HepG2 (cell line): Measurements from ENCODE around the gene ZNF587B. TPM values are rescaled to one million over a fixed set of nuclear protein-coding genes. Genes with fewer than 3 reads are reported as not detected.

Experiments
- ATAC-seq: fragments of 200-7000 bp; cut with Tn5 transposase; 3 replicates; pipeline ENCODE4 v1.9.1; 2020; ENCODE audit warnings: mild to moderate bottlenecking, moderate library complexity
- BruUV-seq: library from RNA; stranded (reverse); fragments of 400-500 nt; replicated peaks from 2 replicates; lab custom pipeline; 2021; lab: Mats Ljungman, UMichigan
- CTCF ChIA-PET: fragments of 300-600 bp; formaldehyde crosslinking; extraction: SDS; loops from one replicate; lab custom pipeline; 2021; ENCODE audit warnings: low total read pairs, inconsistent platforms, low intra/inter-chr PET ratio; lab: Yijun Ruan, JAX
- POLR2A ChIA-PET: fragments of 350-600 bp; sonication (Branson Sonifier 250); formaldehyde crosslinking; loops from one replicate; lab custom pipeline; 2020; ENCODE audit warnings: antibody characterized with exemption, inconsistent platforms; lab: Yijun Ruan, JAX
- DNase-seq: peaks from one replicate; pipeline ENCODE4 v3.0.0-alpha.2; 2015; ENCODE audit warnings: low spot score
- FAIRE-seq: peaks from 3 replicates; lab custom pipeline; 2011; peaks lifted over from hg19 to GRCh38; lab: Jason Lieb, UNC
- H2AFZ ChIP-seq: one replicate; pipeline ENCODE4 v1.6.1; 2011; ENCODE audit warnings: low read length, inconsistent platforms
- H3K27ac ChIP-seq: fragments of 300-600 bp; 3 replicates; pipeline ENCODE4 v1.8.0; 2011; ENCODE audit warnings: mixed run types, mild to moderate bottlenecking, mixed read lengths, low read length, inconsistent platforms; ENCODE audit not compliant: insufficient read depth; ENCODE audit errors: extremely low read length
- H3K27me3 ChIP-seq, 2 experiments: fragments of 200-600 bp in 1 of 2; 2 replicates in 1 of 2; 3 replicates in 1 of 2; pipeline versions ENCODE4 v1.6.0 to v1.8.0; 2011; ENCODE audit warnings: low read length in 2 of 2, mild to moderate bottlenecking in 2 of 2, moderate library complexity in 2 of 2, inconsistent platforms in 1 of 2; ENCODE audit not compliant: insufficient read depth in 2 of 2, control insufficient read depth in 1 of 2
- H3K36me3 ChIP-seq, 2 experiments: fragments of 200-600 bp in 1 of 2; replicated peaks in 1 of 2; 2 replicates in 1 of 2; 3 replicates in 1 of 2; pipeline versions ENCODE4 v1.5.1 to v1.8.0; 2011; ENCODE audit warnings: low read length in 2 of 2, inconsistent platforms in 1 of 2; ENCODE audit not compliant: insufficient read depth in 2 of 2, control insufficient read depth in 1 of 2
- H3K4me1 ChIP-seq: 2 replicates; pipeline ENCODE4 v1.5.1; 2012; ENCODE audit warnings: low read length, inconsistent platforms; ENCODE audit not compliant: insufficient read depth
- H3K4me2 ChIP-seq: 2 replicates; pipeline ENCODE4 v1.6.0; 2011; ENCODE audit warnings: low read depth, low read length, inconsistent platforms
- H3K4me3 ChIP-seq, 3 experiments: fragments of 200-600 bp in 1 of 3; sonication (generic), shearing (Covaris generic) in 1 of 3; replicated peaks in 1 of 3; 2 replicates each; pipeline ENCODE4 v1.5.1; 2011 to 2016; ENCODE audit warnings: low read length in 3 of 3, inconsistent platforms in 2 of 3, low read depth in 2 of 3, mild to moderate bottlenecking in 2 of 3, control low read depth in 1 of 3, mixed read lengths in 1 of 3; ENCODE audit not compliant: insufficient read depth in 1 of 3
- H3K79me2 ChIP-seq: one replicate; pipeline ENCODE4 v1.6.1; 2011; ENCODE audit warnings: low read length, inconsistent platforms; ENCODE audit not compliant: insufficient read depth
- H3K9ac ChIP-seq: 2 replicates; pipeline ENCODE4 v1.6.0; 2011; ENCODE audit warnings: mild to moderate bottlenecking, low read depth, low read length, inconsistent platforms; ENCODE audit not compliant: insufficient read depth
- H3K9me3 ChIP-seq: 2 replicates; pipeline ENCODE4 v1.5.1; 2012; ENCODE audit warnings: mild to moderate bottlenecking, low read length
- H4K20me1 ChIP-seq: 2 replicates; pipeline ENCODE4 v1.6.0; 2011; ENCODE audit warnings: inconsistent platforms, mild to moderate bottlenecking, low read length, moderate library complexity; ENCODE audit not compliant: insufficient read depth
- MLX ChIP-seq: IDR thresholded peaks from 2 replicates; pipeline ENCODE4 v1.6.1; 2016
- NPAS2 ChIP-seq: sonication (generic); formaldehyde crosslinking; IDR thresholded peaks from 2 replicates; pipeline ENCODE4 v1.8.0; 2022; ENCODE audit warnings: mild to moderate bottlenecking, missing genetic modification reagents, borderline replicate concordance
- PCBP2 ChIP-seq: fragments of 200-400 bp; formaldehyde crosslinking; optimal IDR thresholded peaks from 2 replicates; pipeline ENCODE3; 2018; ENCODE audit warnings: low read length, low read depth; ENCODE audit not compliant: poor library complexity, severe bottlenecking
- PPARG ChIP-seq: conservative IDR thresholded peaks from 2 replicates; pipeline ENCODE4 v1.6.1; 2016; ENCODE audit warnings: missing biosample characterization, missing genetic modification reagents
- SPEN ChIP-seq: sonication (generic); formaldehyde crosslinking; IDR thresholded peaks from 2 replicates; pipeline ENCODE4 v1.5.1; 2020; ENCODE audit warnings: low read depth, mild to moderate bottlenecking, missing genetic modification reagents
- SSRP1 ChIP-seq: IDR thresholded peaks from 2 replicates; pipeline ENCODE4 v1.6.1; 2016; ENCODE audit warnings: control low read depth
- ZBTB8A ChIP-seq: sonication (generic); formaldehyde crosslinking; IDR thresholded peaks from 2 replicates; pipeline ENCODE4 v1.4.0; 2020; ENCODE audit warnings: mild to moderate bottlenecking, low read depth, missing genetic modification reagents, borderline replicate concordance
- ZFP90 ChIP-seq: sonication (generic); formaldehyde crosslinking; IDR thresholded peaks from 2 replicates; pipeline ENCODE4 v1.8.0; 2022; ENCODE audit warnings: missing genetic modification reagents, mild to moderate bottlenecking, inconsistent platforms, borderline replicate concordance
- ZNF251 ChIP-seq: sonication (generic); formaldehyde crosslinking; IDR thresholded peaks from 2 replicates; pipeline ENCODE4 v1.9.0; 2021; ENCODE audit warnings: mild to moderate bottlenecking, missing genetic modification reagents
- ZNF280D ChIP-seq: sonication (generic); formaldehyde crosslinking; IDR thresholded peaks from 2 replicates; pipeline ENCODE4 v1.5.1; 2020; ENCODE audit warnings: mild to moderate bottlenecking, missing genetic modification reagents
- ZNF317 ChIP-seq: sonication (generic); formaldehyde crosslinking; IDR thresholded peaks from 2 replicates; pipeline ENCODE4 v1.5.0; 2020; ENCODE audit warnings: mild to moderate bottlenecking, missing genetic modification reagents
- ZNF709 ChIP-seq: sonication (generic); formaldehyde crosslinking; IDR thresholded peaks from 2 replicates; pipeline ENCODE4 v1.5.0; 2020; ENCODE audit warnings: mild to moderate bottlenecking, missing genetic modification reagents
- WGBS: methylation state at CpG from one replicate; pipeline ENCODE4 v1.1.6; 2017; ENCODE audit warnings: low lambda C conversion rate; 5-methylcytosine and 5-hydroxymethylcytosine counted together
- in situ Hi-C: cut with HindIII; loops from 2 replicates; pipeline ENCODE4 v1.10.0; 2017; ENCODE audit warnings: low pct_unique_long_range_greater_than_20kb; ENCODE audit not compliant: extremely low pct_ligation_motif_present
- intact Hi-C: fragments of 100-400 bp; cut with micrococcal nuclease; formaldehyde crosslinking; loops from one replicate; pipeline ENCODE4 v1.10.0; 2022; ENCODE audit not compliant: unreplicated experiment
- polyA plus RNA-seq, 8 experiments: library from polyadenylated mRNA; depleted of rRNA in 3 of 8; stranded (reverse) in 7 of 8; unstranded in 1 of 8; fragments of >200 nt; fragmentation: Illumina TruSeq in 4 of 8; extraction: Trizol in 4 of 8; gene quantifications; 2 replicates each; pipeline versions ENCODE4 v1.2.1 to v1.2.3, GENCODE V29; 2011 to 2016; ENCODE audit warnings: low read depth in 4 of 8, missing spikeins in 1 of 8, mixed read lengths in 1 of 8; ENCODE audit not compliant: insufficient read depth in 1 of 8
- total RNA-seq, 5 experiments: library from RNA; depleted of rRNA; stranded (reverse); fragments of >200 nt; fragmentation: Illumina TruSeq; extraction: Trizol; gene quantifications; 2 replicates each; pipeline ENCODE4 v1.2.3, GENCODE V29; 2016; ENCODE audit warnings: low read depth in 1 of 5
- TF ChIP-seq, protein P1 (sequence below): sonication (generic); formaldehyde crosslinking; IDR thresholded peaks from 2 replicates; pipeline ENCODE4 v1.8.0; 2022; ENCODE audit warnings: mild to moderate bottlenecking, missing genetic modification reagents, moderate library complexity
- TF ChIP-seq, protein P2 (sequence below): sonication (generic); formaldehyde crosslinking; IDR thresholded peaks from 2 replicates; pipeline ENCODE4 v1.4.0; 2020; ENCODE audit warnings: mild to moderate bottlenecking, low read depth, missing genetic modification reagents
- TF ChIP-seq, protein P3 (sequence below): sonication (generic); formaldehyde crosslinking; IDR thresholded peaks from 2 replicates; pipeline ENCODE4 v1.9.0; 2021; ENCODE audit warnings: missing genetic modification reagents, borderline replicate concordance

Gene ZNF587B
- total and polyA plus RNA-seq, 2 of the 13 experiments (the other 11 are each of a cell fraction or from before 2014, with no cell fraction given) = 5.2 to 29.9 TPM

DNA sequence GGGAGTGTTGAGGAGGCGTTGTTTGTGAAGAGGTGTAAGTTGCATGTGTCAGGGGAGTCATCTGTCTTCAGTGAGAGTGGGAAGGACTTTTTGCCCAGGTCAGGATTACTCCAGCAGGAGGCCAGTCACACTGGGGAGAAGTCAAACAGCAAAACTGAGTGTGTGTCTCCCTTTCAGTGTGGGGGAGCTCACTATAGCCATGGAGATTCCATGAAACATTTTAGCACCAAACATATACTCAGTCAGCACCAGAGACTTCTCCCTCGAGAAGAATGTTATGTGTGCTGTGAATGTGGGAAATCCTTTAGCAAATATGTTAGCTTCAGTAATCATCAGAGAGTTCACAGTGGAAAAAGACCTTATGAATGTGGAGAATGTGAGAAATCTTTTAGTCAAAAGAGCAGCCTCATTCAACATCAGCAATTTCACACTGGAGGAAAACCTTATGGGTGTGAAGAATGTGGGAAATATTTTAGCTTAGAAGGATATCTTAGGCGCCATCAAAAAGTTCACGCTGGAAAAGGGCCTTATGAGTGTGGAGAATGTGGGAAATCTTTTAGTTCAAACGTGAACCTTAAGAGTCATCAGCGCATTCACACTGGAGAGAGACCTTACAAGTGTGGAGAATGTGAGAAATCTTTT, 11.1 kb downstream of the ZNF587B start:
- Histone ChIP-seq H3K79me2 (peaks cover 18% of the 10 kb centered on the region), H3K4me2 (no peak overlapping the region), H3K4me3 (no peak overlapping the region), H4K20me1 (no peaks in the 10 kb centered on the region), H3K36me3 (peaks cover 7 to 46% of the 10 kb centered on the region in 2 experiments; a peak in 4 of 5 replicates), H3K27ac (no peak overlapping the region), H2AFZ (no peak overlapping the region), H3K9ac (no peak overlapping the region), H3K4me1 (no peaks in the 10 kb centered on the region), H3K9me3 (no peaks in the 10 kb centered on the region), H3K27me3 (no peaks in the 10 kb centered on the region)
- 94% methylated on average over 6 of the region's 6 CpGs for WGBS
- DNase-seq (no peak), ATAC-seq (no peak), FAIRE-seq (no peak)
- POLR2A ChIA-PET = no interaction called here
- no TSS peak for BruUV-seq
- CTCF ChIA-PET = no interaction called here
- in situ Hi-C loops = no loop called here
- intact Hi-C loops = no loop called here
- TF ChIP-seq, protein P1, sequence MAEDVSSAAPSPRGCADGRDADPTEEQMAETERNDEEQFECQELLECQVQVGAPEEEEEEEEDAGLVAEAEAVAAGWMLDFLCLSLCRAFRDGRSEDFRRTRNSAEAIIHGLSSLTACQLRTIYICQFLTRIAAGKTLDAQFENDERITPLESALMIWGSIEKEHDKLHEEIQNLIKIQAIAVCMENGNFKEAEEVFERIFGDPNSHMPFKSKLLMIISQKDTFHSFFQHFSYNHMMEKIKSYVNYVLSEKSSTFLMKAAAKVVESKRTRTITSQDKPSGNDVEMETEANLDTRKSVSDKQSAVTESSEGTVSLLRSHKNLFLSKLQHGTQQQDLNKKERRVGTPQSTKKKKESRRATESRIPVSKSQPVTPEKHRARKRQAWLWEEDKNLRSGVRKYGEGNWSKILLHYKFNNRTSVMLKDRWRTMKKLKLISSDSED = no peak
- TF ChIP-seq ZNF317 (CRISPR knock-in tag) = no peak
- no peak for TF ChIP-seq ZBTB8A (CRISPR knock-in tag)
- no peak for TF ChIP-seq ZNF709
- TF ChIP-seq, protein P2, sequence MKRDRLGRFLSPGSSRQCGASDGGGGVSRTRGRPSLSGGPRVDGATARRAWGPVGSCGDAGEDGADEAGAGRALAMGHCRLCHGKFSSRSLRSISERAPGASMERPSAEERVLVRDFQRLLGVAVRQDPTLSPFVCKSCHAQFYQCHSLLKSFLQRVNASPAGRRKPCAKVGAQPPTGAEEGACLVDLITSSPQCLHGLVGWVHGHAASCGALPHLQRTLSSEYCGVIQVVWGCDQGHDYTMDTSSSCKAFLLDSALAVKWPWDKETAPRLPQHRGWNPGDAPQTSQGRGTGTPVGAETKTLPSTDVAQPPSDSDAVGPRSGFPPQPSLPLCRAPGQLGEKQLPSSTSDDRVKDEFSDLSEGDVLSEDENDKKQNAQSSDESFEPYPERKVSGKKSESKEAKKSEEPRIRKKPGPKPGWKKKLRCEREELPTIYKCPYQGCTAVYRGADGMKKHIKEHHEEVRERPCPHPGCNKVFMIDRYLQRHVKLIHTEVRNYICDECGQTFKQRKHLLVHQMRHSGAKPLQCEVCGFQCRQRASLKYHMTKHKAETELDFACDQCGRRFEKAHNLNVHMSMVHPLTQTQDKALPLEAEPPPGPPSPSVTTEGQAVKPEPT = no peak
- TF ChIP-seq ZNF251 = no peak
- no peak for TF ChIP-seq PCBP2
- no peak for TF ChIP-seq ZFP90 (CRISPR knock-in tag)
- TF ChIP-seq MLX = no peak
- TF ChIP-seq SSRP1 = no peak
- no peak for TF ChIP-seq SPEN (CRISPR knock-in tag)
- TF ChIP-seq, protein P3, sequence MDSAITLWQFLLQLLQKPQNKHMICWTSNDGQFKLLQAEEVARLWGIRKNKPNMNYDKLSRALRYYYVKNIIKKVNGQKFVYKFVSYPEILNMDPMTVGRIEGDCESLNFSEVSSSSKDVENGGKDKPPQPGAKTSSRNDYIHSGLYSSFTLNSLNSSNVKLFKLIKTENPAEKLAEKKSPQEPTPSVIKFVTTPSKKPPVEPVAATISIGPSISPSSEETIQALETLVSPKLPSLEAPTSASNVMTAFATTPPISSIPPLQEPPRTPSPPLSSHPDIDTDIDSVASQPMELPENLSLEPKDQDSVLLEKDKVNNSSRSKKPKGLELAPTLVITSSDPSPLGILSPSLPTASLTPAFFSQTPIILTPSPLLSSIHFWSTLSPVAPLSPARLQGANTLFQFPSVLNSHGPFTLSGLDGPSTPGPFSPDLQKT (CRISPR knock-in tag) = no peak
- no peak for TF ChIP-seq PPARG (CRISPR knock-in tag)
- no peak for TF ChIP-seq ZNF280D
- no peak for TF ChIP-seq NPAS2
